Vagina (tissue), 2 donors: ENCODE data around the gene GNPAT.

Source experiments
- POLR2A ChIP-seq, 2 donors: fragments of 450-650 bp; IDR thresholded peaks; one replicate each; pipeline ENCODE4 v1.6.1; 2017; ENCODE audit warnings: antibody characterized with exemption in 2 of 2, mild to moderate bottlenecking in 2 of 2, moderate library complexity in 2 of 2
- POLR2AphosphoS5 ChIP-seq, 2 donors: sonication (generic); formaldehyde crosslinking; IDR thresholded peaks; one replicate each; pipeline ENCODE4 v1.9.0; 2017; ENCODE audit warnings: antibody characterized with exemption in 2 of 2, mild to moderate bottlenecking in 2 of 2, low read depth in 1 of 2; ENCODE audit not compliant: insufficient read depth in 1 of 2
- TF ChIP-seq, protein P1 (sequence below), 3 experiments: fragments of 450-650 bp in 2 of 3; fragments of 200-600 bp in 1 of 3; sonication (generic) in 1 of 3; IDR thresholded peaks; one replicate each; pipeline ENCODE4 v1.5.1; 2017 to 2019; ENCODE audit warnings: antibody characterized with exemption in 3 of 3, mild to moderate bottlenecking in 2 of 3, moderate library complexity in 2 of 3

DNA sequence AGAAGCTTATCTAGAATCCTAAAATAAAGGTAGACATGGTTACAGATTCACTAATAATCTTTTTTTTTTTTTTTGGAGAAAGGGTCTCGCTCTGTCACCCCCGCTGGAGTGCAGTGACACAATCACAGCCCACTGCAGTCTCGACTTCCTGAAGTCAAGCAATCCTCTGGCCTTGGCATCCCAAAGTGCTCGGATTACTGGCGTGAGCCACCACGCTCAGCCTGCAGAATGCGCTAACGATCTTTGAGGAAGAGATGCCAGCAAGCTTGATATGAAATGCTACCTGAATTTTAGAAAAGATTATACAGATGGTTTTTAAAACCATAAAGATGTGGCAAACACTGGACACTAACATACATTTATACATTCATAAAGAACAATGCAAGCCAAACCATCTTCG, 4.1 kb upstream of the GNPAT start:
- TF ChIP-seq POLR2AphosphoS5 (IDR thresholded peaks at IDR 0.05; ENCODE audit: insufficient read depth in 1 of 2, low read depth in 1 of 2) (no peak), POLR2A (IDR thresholded peaks at IDR 0.05) (no peak)
- TF ChIP-seq, protein P1, sequence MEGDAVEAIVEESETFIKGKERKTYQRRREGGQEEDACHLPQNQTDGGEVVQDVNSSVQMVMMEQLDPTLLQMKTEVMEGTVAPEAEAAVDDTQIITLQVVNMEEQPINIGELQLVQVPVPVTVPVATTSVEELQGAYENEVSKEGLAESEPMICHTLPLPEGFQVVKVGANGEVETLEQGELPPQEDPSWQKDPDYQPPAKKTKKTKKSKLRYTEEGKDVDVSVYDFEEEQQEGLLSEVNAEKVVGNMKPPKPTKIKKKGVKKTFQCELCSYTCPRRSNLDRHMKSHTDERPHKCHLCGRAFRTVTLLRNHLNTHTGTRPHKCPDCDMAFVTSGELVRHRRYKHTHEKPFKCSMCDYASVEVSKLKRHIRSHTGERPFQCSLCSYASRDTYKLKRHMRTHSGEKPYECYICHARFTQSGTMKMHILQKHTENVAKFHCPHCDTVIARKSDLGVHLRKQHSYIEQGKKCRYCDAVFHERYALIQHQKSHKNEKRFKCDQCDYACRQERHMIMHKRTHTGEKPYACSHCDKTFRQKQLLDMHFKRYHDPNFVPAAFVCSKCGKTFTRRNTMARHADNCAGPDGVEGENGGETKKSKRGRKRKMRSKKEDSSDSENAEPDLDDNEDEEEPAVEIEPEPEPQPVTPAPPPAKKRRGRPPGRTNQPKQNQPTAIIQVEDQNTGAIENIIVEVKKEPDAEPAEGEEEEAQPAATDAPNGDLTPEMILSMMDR (IDR thresholded peaks at IDR 0.05): no peak
